H1 (cell line): Measurements from ENCODE around the gene SPHK1. TPM values are rescaled to one million over a fixed set of nuclear protein-coding genes. Genes with fewer than 3 reads are reported as not detected.

Experiments
- BCL11A ChIP-seq, 2 experiments: IDR thresholded peaks; one replicate each; pipeline ENCODE4 v1.6.1; 2011; ENCODE audit warnings: low read depth in 2 of 2, low read length in 2 of 2, mild to moderate bottlenecking in 2 of 2
- BRCA1 ChIP-seq: IDR thresholded peaks from 2 replicates; pipeline ENCODE4 v1.6.1; 2012; ENCODE audit warnings: low read depth, low read length, improper control_type of control experiment
- CBX8 ChIP-seq: fragments of 300-800, 300-1000 bp; sonication (generic); IDR thresholded peaks from 2 replicates; pipeline ENCODE4 v1.7.1; 2016; ENCODE audit warnings: low read depth, low read length, borderline replicate concordance
- CEBPB ChIP-seq: IDR thresholded peaks from 2 replicates; pipeline ENCODE4 v1.6.1; 2012; ENCODE audit warnings: low read depth, low read length
- CTBP2 ChIP-seq: IDR thresholded peaks from 2 replicates; pipeline ENCODE4 v1.7.0; 2011; ENCODE audit warnings: borderline replicate concordance, mild to moderate bottlenecking, moderate library complexity, mixed read lengths, low read length; ENCODE audit not compliant: insufficient read depth, insufficient read length
- CTCF ChIP-seq, 3 experiments: IDR thresholded peaks; 1 replicate in 2 of 3; 2 replicates in 1 of 3; pipeline versions ENCODE4 v1.5.1 to v1.6.1; 2011; ENCODE audit warnings: low read length in 3 of 3, mild to moderate bottlenecking in 3 of 3, inconsistent platforms in 2 of 3, low read depth in 1 of 3, moderate library complexity in 1 of 3; ENCODE audit not compliant: insufficient read depth in 1 of 3; ENCODE audit errors: control extremely low read depth in 1 of 3
- E2F6 ChIP-seq: IDR thresholded peaks from 2 replicates; pipeline ENCODE4 v1.6.1; 2012; ENCODE audit warnings: inconsistent platforms
- EP300 ChIP-seq, 2 experiments: IDR thresholded peaks; 1 replicate in 1 of 2; 2 replicates in 1 of 2; pipeline ENCODE4 v1.6.1; 2011 to 2012; ENCODE audit warnings: low read depth in 2 of 2, low read length in 2 of 2, mild to moderate bottlenecking in 2 of 2, borderline replicate concordance in 1 of 2, inconsistent platforms in 1 of 2, moderate library complexity in 1 of 2
- GABPA ChIP-seq: IDR thresholded peaks from 2 replicates; pipeline ENCODE4 v1.6.1; 2011; ENCODE audit warnings: mild to moderate bottlenecking, low read length, moderate library complexity, borderline replicate concordance; ENCODE audit not compliant: insufficient read depth
- GTF2F1 ChIP-seq: IDR thresholded peaks from 2 replicates; pipeline ENCODE4 v1.6.1; 2012; ENCODE audit warnings: low read depth, low read length, improper control_type of control experiment, borderline replicate concordance
- HDAC2 ChIP-seq, 2 experiments: fragments of 300-600 bp in 1 of 2; sonication (generic) in 1 of 2; IDR thresholded peaks; 2 replicates each; pipeline ENCODE4 v1.6.1; 2011 to 2012; ENCODE audit warnings: low read depth in 2 of 2, low read length in 2 of 2, mild to moderate bottlenecking in 2 of 2, moderate library complexity in 2 of 2, borderline replicate concordance in 1 of 2, inconsistent platforms in 1 of 2
- KDM4A ChIP-seq: IDR thresholded peaks from one replicate; pipeline ENCODE4 v1.7.1; 2012; ENCODE audit warnings: low read depth, mild to moderate bottlenecking, moderate library complexity, low read length, inconsistent platforms; ENCODE audit not compliant: severe bottlenecking
- NRF1 ChIP-seq: IDR thresholded peaks from 2 replicates; pipeline ENCODE4 v1.6.1; 2011; ENCODE audit warnings: mild to moderate bottlenecking, low read depth, low read length, improper control_type of control experiment
- RFX5 ChIP-seq: IDR thresholded peaks from 2 replicates; pipeline ENCODE4 v1.6.1; 2011; ENCODE audit warnings: low read depth, low read length, improper control_type of control experiment, borderline replicate concordance
- SAP30 ChIP-seq: fragments of 300-600 bp; sonication (generic); IDR thresholded peaks from 2 replicates; pipeline ENCODE4 v1.7.1; 2012; ENCODE audit warnings: low read length, moderate library complexity, mild to moderate bottlenecking, inconsistent platforms; ENCODE audit not compliant: insufficient read depth, insufficient replicate concordance
- SIX5 ChIP-seq: IDR thresholded peaks from 2 replicates; pipeline ENCODE4 v1.6.1; 2011; ENCODE audit warnings: mild to moderate bottlenecking, low read depth, low read length
- SP1 ChIP-seq: IDR thresholded peaks from 2 replicates; pipeline ENCODE4 v1.6.1; 2011; ENCODE audit warnings: low read depth, low read length
- SP4 ChIP-seq: IDR thresholded peaks from 2 replicates; pipeline ENCODE4 v1.6.1; 2012; ENCODE audit warnings: low read length, inconsistent platforms
- SRF ChIP-seq: IDR thresholded peaks from 2 replicates; pipeline ENCODE4 v1.6.1; 2011; ENCODE audit warnings: mild to moderate bottlenecking, low read depth, low read length, moderate library complexity
- ZNF274 ChIP-seq: IDR thresholded peaks from 2 replicates; pipeline ENCODE4 v1.7.0; 2012; ENCODE audit warnings: low read length, borderline replicate concordance; ENCODE audit errors: extremely low read depth
- polyA plus RNA-seq, 7 experiments: library from polyadenylated mRNA; depleted of rRNA in 3 of 7; stranded (reverse) in 5 of 7; unstranded in 2 of 7; fragments of >200 nt in 5 of 7; fragments of 200-250 nt in 2 of 7; gene quantifications; 1 replicate in 5 of 7; 2 replicates in 1 of 7; 4 replicates in 1 of 7; pipeline versions ENCODE4 v1.2.1 to v1.2.3, GENCODE V29; 2011 to 2013; ENCODE audit warnings: missing spikeins in 2 of 7, mixed read lengths in 2 of 7
- total RNA-seq: library from RNA; stranded (reverse); fragmentation: NEBNext Ultra II Directional; extraction: Animal tissue kit (Norgen Biotek cat#: 25700); gene quantifications from 2 replicates; pipeline ENCODE4 v1.2.1, GENCODE V29; 2021

Gene SPHK1
- total and polyA plus RNA-seq, 2 of the 8 experiments (the other 6 are each of a cell fraction or from before 2014, with no cell fraction given) = 2.4 TPM

GRCh38 chr17:76353599-76354316, 30.7 kb upstream of the SPHK1 start, which contains the start of gene PRPSAP1 (continued):
- TF ChIP-seq HDAC2 (IDR thresholded peaks at IDR 0.05; ENCODE audit: borderline replicate concordance in 1 of 2, low read depth in 2 of 2, low read length in 2 of 2) = no peak; a peak in 1 of 4 replicates
- TF ChIP-seq SAP30 = no peak
- no peak for TF ChIP-seq GTF2F1
- no peak for TF ChIP-seq EP300 (IDR thresholded peaks at IDR 0.05; ENCODE audit: borderline replicate concordance in 1 of 2, low read depth in 2 of 2, low read length in 2 of 2)
- peak in 1 of 3 experiments; percentile 2; a peak in 1 of 4 replicates for TF ChIP-seq CTCF (IDR thresholded peaks at IDR 0.05; ENCODE audit: control extremely low read depth in 1 of 3, insufficient read depth in 1 of 3, low read depth in 1 of 3, low read length in 3 of 3)
- TF ChIP-seq GABPA = no peak
- peak; percentile 52; the same call in 1 of the 2 replicates for TF ChIP-seq E2F6
- TF ChIP-seq ZNF274 = no peak
- no peak for TF ChIP-seq SRF
- 0 out of 2 replicates have a peak, but pooled peaks have one; percentile 50 for TF ChIP-seq SP4
- TF ChIP-seq SP1 = no peak
- TF ChIP-seq NRF1 = peak; percentile 57
- TF ChIP-seq CEBPB = no peak
- no peak for TF ChIP-seq BCL11A (IDR thresholded peaks at IDR 0.05; ENCODE audit: low read depth in 2 of 2, low read length in 2 of 2)
- TF ChIP-seq BRCA1 = no peak
- TF ChIP-seq KDM4A = peak; percentile 79
- no peak for TF ChIP-seq CBX8
- no peak for TF ChIP-seq RFX5
- no peak for TF ChIP-seq CTBP2
- TF ChIP-seq SIX5 = no peak; the same call in 1 of the 2 replicates
